AG08396 (cell line): ENCODE results near the gene UBXN6.

Experiments used
- DNase-seq: peaks from one replicate; pipeline ENCODE4 v3.0.0; 2012; ENCODE audit warnings: low spot score, mixed read lengths

UBXN6 gene

GRCh38 chr19:4442819-4443146, 14.8 kb downstream of the UBXN6 start:
- no peak for DNase-seq

DNA sequence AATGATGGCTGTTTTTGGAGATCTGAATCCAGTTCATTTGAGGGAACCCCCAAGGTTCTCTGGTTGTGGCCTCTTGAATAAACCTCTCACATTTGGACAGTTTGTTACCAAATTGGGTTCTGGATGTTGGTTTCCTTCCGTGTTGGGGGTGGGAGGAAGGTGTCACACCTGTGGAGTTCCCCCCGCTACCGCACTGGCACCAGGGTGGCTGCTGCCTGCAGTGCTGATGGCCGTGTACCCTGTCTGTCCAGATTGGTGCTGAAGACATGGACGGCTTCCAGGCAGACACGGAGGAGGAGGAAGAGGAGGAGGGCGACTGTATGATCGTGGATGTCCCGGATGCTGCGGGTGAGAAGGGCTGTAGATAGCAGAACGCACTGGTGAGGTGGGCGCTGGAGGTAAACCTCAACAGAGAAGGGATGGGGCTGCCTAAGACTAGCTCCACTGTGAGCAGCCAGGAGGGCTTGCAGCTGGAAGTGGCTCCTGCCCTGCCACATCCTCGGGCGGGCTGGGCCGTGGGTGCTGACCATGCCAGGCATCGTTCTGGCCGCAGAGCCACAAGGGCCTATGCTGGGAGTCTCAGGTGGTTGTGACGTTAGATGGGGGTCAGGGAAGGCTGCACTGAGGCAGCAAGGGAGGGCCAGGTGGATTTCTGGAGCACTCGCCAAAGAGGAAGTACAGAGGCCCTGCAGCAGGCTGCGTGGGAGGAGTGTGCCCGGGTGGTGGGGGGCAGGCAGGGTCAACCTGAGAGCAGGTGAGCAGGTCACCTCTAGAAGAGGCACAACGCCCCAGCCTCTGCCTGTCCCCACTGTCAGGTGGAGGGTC, 15.4 kb downstream of the UBXN6 start:
- DNase-seq: no peak

DNA sequence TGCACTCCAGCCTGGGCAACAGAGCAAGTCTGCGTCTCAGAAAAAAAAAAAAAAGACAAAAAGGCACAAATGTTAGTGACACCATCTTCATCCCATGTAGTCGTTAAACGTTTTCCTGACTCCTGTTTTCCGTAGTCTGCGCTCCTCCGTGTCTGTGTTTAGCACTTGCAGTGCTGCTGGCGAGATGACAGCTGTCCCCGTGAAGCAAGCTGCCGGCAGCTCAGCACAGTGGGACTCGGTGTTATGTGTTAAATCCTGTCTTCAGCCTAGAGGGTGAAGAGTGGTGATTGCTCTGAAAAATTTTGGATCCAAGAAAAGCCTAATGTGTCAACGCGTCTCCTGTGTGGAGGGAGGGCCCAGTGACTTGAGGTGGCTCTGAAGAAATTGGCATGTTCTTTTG, 18.4 kb downstream of the UBXN6 start:
- no peak for DNase-seq

- DNase-seq: no peak
Observed at GRCh38 chr19:4437103-4437502, 20.5 kb downstream of the UBXN6 start.

DNA sequence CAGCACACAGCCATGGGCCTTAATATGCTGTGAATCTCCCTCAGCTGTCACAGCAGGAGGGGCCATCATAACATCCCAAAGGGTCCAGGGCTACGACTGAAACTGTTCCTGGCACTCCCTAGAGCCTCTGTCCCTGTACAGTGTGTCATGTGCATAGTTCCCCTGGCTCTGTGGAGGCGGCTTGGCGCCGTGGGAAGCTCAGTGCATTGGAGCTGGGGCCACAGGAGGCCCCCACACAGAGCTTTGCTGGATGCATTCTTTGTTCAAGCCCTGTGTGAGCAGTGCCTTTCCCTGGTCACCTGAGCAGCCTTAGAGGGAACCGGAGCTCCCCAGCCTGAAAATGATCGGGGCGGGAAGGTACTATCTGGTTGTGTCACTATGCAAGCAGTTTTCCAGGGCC, 21.4 kb downstream of the UBXN6 start:
- DNase-seq: peak; percentile 4

GRCh38 chr19:4434391-4434790, 23.2 kb downstream of the UBXN6 start:
- no peak for DNase-seq

DNA sequence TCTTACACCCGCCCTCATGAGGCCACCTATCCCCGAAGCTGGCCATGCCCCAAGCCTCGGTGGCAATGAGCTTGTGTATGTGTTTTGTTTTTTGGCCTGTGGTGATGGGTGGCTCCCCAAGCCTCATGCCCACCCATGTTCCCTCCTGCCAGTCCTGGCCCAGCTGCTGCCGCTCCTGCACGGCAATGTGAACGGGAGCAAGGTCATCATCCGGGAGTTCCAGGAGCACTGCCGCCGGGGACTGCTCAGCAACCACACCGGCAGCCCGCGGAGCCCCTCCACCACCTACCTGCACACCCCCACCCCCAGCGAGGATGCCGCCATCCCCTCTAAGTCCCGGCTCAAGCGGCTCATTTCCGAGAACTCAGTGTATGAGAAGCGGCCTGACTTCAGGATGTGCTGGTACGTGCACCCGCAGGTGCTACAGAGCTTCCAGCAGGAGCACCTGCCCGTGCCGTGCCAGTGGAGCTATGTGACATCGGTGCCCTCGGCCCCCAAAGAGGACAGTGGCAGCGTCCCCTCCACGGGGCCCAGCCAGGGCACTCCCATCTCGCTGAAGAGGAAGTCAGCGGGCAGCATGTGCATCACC, 24.6 kb downstream of the UBXN6 start:
- no peak for DNase-seq

GRCh38 chr19:4431808-4432674, 25.6 kb downstream of the UBXN6 start:
- DNase-seq: no peak

- DNase-seq: no peak
Observed at GRCh38 chr19:4431296-4431695, 26.3 kb downstream of the UBXN6 start.

- DNase-seq: no peak
Observed at GRCh38 chr19:4430760-4431159, 26.8 kb downstream of the UBXN6 start.

DNA sequence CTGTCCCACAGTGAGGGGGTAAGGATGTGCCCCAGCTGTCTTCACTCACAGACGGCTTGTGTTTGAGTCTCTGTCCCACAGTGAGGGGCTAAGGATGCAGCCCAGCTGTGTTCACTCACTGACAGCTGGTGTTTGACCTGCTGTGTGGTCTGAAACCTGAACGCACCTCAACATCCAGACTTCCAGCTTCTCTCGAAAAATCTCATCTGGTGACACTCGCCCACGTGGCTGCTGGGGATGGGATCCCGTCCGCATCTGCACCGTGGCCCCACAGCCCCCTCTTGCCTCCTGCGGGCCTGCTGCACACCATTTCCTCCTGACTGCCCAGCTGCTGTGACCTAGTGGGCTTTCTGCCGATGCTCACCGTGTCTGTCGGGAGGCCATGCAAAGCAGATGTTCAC, 27.8 kb downstream of the UBXN6 start:
- no peak for DNase-seq

GRCh38 chr19:4429256-4429655, 28.3 kb downstream of the UBXN6 start:
- no peak for DNase-seq

DNA sequence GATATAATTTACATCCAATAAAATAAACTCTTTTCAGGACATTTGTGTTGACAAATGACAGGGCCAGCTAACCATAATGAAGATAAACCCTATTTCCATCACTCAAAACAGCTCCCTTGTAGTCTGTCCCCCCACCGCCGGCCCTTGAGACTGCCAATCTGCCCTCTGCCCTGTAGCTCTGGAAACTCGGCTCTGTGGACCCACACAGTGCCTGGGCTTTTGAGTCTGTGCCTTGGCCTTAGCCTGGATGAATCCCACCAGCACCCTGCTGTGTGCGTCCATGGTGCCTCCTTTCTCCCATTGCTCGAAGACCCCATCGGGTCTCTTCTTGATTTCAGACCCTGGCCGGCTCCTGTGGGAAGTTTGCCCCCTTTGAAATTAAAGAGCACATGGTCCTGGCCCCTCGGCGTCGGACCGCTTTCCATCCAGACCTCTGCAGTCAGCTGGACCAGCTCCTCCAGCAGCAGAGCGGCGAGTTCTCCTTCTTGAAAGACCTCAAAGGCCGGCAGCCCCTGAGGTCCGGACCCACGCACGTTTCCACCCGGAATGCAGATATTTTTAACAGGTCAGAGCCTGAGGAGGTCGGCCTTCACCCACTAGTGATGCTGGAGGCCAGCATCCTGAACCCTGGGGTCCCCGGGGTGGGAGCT, 29.1 kb downstream of the UBXN6 start:
- DNase-seq: no peak

DNA sequence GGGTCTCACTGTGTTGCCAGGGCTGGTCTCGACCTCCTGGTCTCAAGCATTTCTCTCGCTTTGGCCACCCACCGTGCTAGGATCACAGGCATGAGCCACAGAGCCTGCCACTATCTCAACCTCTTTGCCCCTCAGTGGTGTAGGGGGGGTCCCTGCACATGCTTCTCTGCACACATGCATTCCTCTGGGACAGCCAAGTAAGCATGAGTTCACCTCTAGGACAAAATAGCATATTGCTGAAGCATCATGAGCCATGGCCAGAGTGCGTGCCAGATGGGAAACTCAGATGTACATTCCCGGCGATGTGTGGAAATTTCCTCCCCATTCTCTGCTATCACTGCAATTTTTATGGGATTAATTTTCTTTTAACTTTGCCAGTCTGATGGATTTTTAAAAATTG, 32.1 kb downstream of the UBXN6 start:
- peak; percentile 79 for DNase-seq

DNA sequence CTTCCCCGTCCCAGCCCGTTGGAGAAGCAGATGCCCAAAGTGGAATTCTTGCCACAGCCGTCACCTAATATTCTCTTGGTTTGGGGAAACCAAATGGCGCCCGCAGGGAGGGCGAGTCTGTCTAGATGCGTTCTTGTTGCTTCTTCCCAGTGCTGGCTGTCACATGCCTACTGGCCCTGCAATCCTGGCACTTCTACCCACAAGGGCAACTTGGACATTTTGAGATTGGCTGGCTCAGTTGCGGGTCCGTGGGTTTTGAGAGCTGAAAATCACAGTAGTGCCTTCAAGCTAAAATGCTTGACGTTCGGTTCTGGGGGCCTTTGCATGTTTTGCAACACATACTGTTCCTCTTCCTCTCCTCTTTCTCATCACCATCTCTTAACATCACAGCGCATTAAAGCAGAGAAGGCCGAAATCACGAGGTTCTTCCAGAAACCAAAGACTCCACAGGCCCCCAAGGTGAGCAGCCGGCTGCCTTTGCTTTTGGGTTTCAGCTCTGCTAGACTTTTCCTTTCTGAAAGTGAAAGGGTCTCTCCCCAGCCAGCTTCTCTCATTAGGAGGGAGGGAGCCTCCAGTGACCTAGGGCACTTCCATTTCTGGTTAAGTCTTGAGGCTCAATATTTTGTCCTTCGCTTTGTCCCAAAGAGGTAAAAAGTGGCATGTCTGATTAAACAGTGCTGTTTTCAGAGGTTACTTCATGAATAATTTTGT, 34.0 kb downstream of the UBXN6 start:
- no peak for DNase-seq

DNA sequence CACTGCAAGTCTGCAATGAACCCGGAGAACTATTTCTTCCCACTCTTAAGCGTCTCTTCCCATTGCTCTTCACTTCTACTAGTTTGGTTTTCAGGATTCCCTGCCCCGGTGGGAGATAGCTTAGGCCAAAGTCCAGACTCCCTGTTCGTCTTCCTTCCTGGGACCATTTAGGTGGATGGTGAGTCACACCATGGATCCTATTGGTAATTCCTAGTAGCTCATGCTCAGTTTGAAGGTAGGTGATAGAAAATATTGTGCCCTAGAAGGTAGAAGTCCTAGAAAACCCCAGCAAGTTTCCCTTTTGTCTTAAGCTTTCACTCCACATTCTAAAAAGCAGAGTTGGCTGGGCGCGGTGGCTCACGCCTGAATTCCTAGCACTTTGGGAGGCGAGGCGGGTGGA, 41.3 kb downstream of the UBXN6 start:
- DNase-seq: no peak

DNA sequence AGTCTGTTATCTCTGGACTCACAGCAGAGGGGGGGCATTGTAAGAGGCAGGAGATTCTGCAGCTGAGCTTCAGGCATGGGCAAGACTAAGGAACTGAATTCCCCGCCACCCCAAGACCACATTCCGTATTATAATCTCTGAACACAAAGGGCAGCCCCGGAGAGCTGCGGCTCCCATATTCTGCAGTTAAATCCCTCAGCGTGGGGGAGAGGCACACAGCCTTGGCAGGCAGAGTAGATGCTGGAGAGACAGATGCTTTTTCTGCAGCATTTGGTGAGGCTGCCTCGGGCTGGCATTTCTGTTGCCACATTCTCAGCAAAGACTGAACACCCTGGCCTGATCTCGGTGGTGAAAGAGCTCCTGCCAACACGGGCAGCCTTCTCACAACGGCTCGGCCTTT, 42.2 kb downstream of the UBXN6 start:
- DNase-seq: no peak

GRCh38 chr19:4414800-4415321, 42.7 kb downstream of the UBXN6 start:
- DNase-seq: peak; percentile 51

- no peak for DNase-seq
Observed at GRCh38 chr19:4414144-4414799, 43.3 kb downstream of the UBXN6 start.

GRCh38 chr19:4413588-4413987, 44.0 kb downstream of the UBXN6 start:
- no peak for DNase-seq
